ENCODE results near the gene TSC2.
"Not testable (repeated sequence)": the region's sequence is repeated elsewhere in the genome, so short reads cannot be mapped to it uniquely, and the experiment has no call there.

Gene TSC2

DNA sequence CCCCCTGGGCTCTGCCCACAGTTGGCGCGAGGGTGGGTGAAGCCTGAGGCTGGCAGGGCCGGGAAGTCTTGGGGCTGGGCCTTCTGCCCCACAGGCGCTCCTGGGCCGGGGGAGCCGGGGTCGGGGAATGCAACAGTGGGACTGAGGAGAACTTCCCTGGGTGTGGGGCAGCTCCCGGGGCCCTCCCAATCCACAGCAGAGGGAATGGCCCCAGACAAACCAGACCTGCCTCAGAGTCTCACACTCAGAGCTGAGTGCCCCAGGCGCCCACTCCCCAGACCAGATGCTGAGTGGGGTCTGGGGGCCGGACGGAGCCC, 76.5 kb downstream of the TSC2 start:
- not testable (repeated sequence) for DNase-seq

DNA sequence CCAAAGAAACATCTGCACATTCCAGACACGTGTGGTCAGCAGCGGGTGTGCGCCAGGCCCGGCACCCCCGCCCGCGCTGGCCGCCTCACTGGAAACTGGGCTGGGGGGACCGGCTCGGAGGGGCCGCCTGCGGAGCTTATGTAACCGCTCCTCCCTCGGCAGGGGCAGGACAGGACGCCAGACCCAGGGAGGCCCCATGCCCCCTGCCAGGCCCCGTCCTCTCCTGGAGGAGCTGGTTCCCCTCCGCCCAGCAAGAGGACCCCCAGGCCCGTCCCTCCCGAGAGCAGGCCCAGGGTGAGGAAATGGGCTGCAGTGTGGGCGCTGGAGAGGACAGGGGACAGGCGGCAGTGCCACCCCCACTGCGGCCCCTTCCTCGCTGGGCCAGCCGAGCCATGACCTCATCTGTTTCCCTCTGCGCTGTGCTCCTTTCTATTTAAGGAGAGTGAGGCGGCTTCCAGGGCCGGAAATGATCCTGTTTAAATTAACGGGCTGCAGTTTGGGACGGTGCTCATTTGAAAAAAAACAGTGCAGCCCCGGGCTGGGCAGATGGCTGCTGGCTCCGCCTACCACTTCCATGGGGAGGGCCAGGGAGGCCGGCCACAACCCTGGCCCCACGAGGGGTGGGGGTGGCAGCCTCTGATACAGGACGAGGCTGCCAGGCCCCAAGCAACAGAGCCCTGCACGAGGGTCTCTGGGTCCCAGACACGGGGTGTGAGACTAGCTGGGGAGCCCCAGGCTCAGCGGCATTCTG, 77.1 kb downstream of the TSC2 start:
- DNase-seq, result not testable (repeated sequence)

DNA sequence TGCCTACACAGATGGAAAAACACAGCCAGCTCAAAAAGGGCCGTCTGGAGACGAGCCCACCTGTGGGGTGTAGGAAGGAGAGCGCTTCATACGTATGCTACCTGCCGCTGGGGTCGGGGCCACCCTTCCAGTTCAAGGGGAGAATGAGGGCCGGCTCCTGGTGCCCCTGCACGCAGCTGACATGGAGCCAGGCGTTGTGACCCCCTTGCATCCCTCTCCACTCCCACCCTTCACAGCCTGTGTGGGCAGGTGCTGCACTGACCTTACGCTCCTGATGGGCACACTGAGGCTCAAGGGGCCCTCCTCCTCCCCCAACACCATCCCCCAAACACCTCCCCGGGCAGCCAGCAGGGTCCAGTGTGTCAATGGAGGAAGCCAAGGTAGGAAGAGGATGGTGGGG, 77.8 kb downstream of the TSC2 start:
- not testable (repeated sequence) for DNase-seq

DNA sequence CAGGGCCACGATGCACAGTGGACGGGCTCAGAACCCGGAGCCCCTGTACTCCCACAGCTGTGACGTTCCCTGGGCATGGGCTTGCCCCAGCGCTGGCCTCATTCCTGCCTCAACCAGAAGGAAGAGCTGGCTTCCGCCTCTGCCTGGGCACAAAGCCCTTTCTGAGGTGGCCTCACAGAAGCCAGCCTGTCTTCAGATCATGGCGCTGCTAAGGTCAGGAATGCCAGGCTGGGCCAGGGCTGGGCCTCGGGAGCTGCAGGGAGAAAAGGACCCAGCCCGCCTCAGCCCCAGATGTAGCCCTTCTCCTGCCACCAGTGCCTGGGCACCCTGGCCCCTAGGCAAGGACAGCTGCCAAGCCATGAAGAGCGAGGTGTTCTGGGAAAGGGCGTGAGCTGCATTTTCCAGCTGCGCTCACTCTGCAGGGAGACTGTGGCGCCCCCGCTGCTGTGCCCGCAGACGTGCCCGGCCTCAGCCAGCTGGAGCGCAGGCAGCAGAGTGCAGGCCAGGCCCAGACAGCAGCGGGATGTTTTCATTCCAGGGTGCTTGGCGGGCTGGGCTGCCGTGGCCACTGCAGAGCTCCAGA, 78.5 kb downstream of the TSC2 start:
- DNase-seq, result not testable (repeated sequence)

DNA sequence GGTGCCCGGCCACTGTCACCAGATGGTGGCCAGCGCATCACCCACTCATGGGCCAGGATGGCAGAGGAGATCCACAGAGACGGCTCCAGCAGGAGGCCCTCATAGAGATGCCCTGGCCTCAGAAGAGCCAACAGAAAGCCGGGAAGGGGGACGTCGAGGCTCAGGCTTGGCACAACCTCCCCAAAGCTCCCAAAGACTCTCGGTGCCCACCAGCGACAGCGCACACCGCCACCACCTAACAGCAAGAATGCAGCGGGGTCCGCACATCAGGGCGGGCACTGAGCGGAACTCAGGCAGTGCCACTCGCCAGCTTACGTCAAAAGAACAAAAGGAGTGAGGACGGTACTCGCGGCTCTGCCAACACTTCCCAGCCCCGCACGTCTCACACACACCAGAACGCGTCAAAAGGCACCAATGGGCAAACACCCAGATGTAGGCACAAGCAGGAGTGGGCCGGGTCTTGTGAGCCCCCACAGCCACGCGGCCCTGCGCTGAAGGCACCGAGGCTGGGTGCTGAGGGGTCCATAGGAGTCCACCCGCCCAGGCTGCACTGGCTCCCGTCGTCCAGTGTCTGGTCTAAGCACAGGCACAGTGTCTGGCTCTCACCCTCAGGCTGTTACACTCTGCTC, 79.3 kb downstream of the TSC2 start:
- DNase-seq, result not testable (repeated sequence)

DNA sequence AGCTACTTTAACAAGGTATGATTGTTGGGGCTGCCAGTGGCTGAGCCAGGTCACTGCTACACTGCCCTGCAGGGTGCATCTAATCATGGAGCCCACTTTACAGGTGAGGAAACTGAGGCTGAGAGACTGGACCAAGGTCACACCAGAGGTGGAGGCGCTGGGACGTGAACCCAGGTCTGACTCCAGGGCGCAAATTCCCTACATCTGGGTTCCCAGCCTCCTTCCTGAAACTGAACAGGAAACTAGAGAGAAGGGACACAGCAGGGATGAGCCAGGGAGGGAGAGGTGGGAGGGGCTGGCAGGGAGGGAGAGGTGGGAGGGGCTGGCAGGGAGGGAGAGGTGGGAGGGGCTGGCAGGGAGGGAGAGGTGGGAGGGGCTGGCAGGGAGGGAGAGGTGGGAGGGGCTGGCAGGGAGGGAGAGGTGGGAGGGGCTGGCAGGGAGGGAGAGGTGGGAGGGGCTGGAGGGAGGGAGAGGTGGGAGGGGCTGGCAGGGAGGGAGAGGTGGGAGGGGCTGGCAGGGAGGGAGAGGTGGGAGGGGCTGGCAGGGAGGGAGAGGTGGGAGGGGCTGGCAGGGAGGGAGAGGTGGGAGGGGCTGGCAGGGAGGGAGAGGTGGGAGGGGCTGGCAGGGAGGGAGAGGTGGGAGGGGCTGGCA, 80.0 kb downstream of the TSC2 start:
- not testable (repeated sequence) for DNase-seq

DNA sequence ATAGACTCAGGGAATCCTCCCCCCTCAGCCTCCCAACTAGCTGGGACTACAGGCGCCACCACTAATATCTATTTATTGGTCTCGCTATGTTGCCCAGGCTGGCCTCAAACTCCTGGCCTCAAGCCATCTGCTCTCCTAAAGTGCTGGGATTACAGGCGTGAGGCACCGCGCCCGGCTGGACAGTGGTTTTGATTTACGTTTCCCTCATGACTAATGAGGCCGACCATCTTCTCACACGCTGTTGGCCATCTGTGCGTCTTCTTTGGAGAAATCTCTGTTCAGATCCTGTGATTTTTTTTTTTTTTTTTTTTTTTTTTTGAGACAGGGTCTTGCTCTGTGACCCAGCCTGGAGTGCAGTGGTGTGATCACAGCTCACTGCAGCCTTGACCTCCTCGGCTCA, 81.5 kb downstream of the TSC2 start:
- not testable (repeated sequence) for DNase-seq

DNA sequence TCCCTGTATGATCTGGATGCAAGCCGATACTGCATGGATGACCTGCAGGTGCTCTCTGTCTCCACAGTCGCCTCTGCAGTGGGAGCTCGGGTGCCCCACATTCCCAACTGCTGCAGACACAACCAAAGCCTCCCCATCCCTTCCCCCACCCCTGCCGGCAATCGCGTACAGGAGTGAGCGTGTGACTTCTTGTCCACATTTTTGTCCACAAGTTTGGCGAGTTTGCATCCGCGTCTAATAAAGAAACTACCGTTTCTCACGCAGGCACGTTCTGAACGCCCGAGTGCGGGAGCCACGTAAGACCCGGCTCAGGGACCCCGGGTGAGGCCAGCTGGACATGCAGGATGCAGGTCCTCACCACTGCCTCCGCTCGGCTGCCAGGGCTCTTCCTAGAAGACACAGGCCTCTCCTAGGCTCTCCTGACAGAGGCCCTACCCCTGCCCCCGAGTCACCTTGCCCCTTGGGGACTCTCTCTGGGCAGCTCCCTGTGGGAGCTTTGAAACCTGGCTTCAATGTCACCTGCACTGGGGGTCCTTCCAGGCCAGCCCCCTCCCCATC, 82.2 kb downstream of the TSC2 start:
- not testable (repeated sequence) for DNase-seq

DNA sequence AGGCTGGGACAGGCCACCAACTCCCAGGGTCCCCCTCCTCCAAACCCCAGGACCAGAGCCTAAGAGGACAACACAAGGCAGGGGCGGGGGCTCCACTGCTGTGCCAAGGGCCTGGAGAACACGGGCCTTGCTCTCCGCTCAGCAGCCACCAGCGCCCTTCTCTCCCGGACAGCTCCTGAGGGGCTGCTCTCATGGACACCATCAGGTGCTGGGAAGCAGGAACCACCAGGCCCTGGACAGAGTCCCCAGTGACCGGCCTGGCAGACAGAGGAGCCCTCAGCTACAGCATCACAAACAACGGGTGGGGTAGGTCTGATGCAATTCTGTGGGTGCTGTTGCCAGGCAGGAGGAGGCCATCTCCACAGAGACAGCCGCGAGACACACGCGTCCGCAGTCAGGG, 86.0 kb downstream of the TSC2 start:
- not testable (repeated sequence) for DNase-seq

DNA sequence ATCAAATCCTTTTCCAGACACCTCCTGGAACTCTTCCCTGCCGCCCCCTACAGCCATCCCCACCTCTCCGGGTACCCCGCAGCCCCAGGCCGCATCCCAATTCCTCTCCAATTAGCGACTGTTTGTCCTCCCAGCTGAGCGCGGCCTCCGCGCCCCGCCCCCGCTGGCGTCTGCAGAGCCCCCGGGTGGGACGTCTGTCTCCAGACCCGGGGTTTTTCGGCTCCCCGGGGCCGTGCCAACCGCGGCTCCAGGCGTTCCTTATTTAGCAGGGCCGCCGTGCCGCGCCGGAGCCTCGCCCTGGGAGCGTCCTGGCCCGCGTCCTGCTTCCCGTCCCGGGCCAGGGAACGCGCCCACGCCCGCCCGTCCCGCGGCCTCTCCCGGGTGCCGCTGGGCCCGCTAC, 87.3 kb downstream of the TSC2 start:
- not testable (repeated sequence) for DNase-seq

DNA sequence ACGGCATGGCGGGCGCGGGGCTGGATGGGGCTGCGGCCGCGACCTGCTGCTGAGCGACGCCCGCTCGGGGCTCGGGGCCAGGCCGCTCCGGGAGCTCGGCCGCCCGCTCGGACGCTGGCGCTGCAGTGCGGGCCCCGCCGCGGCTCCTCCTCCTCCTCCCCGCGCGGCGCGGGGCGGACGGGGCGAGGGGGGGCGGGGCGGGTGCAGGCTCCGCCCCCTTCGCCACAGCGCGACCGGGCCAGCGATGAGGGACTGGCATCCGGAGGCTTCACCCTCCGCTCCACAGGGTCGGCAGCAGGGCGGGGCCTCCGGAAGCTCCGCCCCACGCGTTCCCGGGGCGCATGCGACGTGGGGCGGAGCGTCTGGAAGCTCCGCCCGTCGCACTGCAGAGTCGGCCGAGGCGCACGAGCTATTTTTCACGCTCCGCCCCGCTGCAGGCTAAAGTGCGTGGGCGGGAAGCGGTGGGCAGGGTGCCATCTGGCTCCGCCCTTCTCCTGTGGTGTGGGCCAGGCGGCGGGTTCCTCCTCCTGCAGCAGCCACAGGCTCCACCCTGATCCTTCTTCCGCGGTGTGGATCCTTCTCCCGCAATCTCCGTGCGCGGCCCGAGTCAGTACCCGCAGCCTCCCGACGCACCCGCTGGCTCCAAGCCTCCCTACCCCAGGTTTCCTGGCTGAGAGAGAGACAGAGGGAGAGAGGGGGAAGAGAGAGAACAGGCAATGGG, 88.1 kb downstream of the TSC2 start, which contains the start of gene PKD1:
PKD1 (minus strand) TSS at position 129 of the 721 bp plus-strand sequence. CDS start 209 bp downstream, outside the sequence.
- peak; percentile 95 for DNase-seq
